ENCODE results near the gene ARHGAP6. TPM values are rescaled to one million over a fixed set of nuclear protein-coding genes. Genes with fewer than 3 reads are reported as not detected.
"Not testable (repeated sequence)": the region's sequence is repeated elsewhere in the genome, so short reads cannot be mapped to it uniquely, and the experiment has no call there.

ARHGAP6 gene
- total and polyA plus RNA-seq, 2 experiments from 2014 or later, result 0.08 to 0.54 TPM

DNA sequence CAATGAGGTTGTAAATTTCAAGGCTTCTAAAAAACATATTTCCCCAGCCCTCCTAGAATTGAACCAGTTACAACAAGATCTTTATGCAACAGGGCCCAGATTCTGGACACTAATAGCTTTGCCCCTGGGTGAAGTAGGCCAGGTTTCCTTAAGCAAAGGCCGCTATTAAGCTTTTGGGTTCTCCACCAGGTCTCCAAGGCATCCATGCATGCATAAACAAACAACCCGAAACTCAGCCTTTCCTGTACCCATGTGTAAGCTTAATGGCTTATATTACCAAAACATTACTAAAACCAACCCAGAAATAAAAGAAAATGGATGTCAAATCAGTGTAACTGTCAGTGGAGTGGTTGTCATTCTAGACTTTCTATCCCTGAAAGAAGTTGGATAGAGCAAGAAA is 137.1 kb downstream of the ARHGAP6 start:
- Histone ChIP-seq H3K36me3 (ENCODE audit: low read depth) (no peaks in the 10 kb centered on the region), H3K4me2 (ENCODE audit: unreplicated experiment) (no peak overlapping the region), H3K4me3 (no peak overlapping the region), H4K20me1 (ENCODE audit: insufficient read depth) (no peaks in the 10 kb centered on the region), H3K4me1 (ENCODE audit: insufficient read depth) (no peaks in the 10 kb centered on the region), H3F3A (ENCODE audit: insufficient read depth) (no peaks in the 10 kb centered on the region), H2AFZ (no peak overlapping the region), H3K79me2 (ENCODE audit: insufficient read depth) (no peaks in the 10 kb centered on the region), H3K9me2 (ENCODE audit: insufficient read depth) (no peaks in the 10 kb centered on the region), H3K27me3 (replicated peaks; ENCODE audit: insufficient read depth) (no peaks in the 10 kb centered on the region), H3K9ac (no peak overlapping the region), H3K9me3 (ENCODE audit: low read depth) (no peaks in the 10 kb centered on the region), H3K27ac (no peak overlapping the region)
- DNase-seq, result no peak
- in situ Hi-C loops (cut with MboI), result loop anchor here (10.0 kb wide), 1 partner anchor 384 kb away; no protein-coding TSS in a partner anchor
- WGBS, 2 experiments (ENCODE audit: low coverage in 1 of 2, low lambda C conversion rate in 2 of 2, missing lambda C conversion rate in 2 of 2), result 96 to 100% methylated on average over 2 of the region's 2 CpGs
- TF ChIP-seq EZH2phosphoT487 (IDR thresholded peaks at IDR 0.05; ENCODE audit: insufficient read depth, low read depth) (no peak), EZH2 (IDR thresholded peaks at IDR 0.05; ENCODE audit: insufficient read depth, poor library complexity, severe bottlenecking) (no peak)

DNA sequence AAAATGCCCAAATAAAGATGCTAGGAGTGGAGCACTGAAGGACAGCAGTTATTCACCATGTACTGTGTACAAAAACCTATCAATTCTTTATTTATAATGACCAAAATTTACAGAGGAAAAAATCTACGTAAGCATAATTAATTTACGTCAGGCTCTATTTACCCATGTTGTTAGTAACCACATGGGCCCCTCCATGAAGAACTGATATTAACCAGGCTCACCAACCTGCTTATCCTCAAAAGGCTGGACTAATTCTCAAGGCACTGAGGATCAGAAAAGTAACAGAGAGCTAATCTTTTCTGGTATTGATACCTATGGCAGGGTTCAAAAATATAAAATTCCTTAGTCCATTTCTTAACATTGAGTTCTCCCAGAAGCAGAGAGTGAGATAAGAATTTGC is 140.0 kb downstream of the ARHGAP6 start:
- Histone ChIP-seq H3K9ac (no peak overlapping the region), H3K4me3 (no peak overlapping the region), H3K4me2 (ENCODE audit: unreplicated experiment) (no peak overlapping the region), H4K20me1 (ENCODE audit: insufficient read depth) (no peaks in the 10 kb centered on the region), H3F3A (ENCODE audit: insufficient read depth) (no peaks in the 10 kb centered on the region), H3K27me3 (replicated peaks; ENCODE audit: insufficient read depth) (no peaks in the 10 kb centered on the region), H3K27ac (no peak overlapping the region), H3K79me2 (ENCODE audit: insufficient read depth) (no peaks in the 10 kb centered on the region), H3K9me3 (ENCODE audit: low read depth) (no peaks in the 10 kb centered on the region), H3K36me3 (ENCODE audit: low read depth) (no peaks in the 10 kb centered on the region), H3K9me2 (ENCODE audit: insufficient read depth) (no peaks in the 10 kb centered on the region), H3K4me1 (ENCODE audit: insufficient read depth) (no peaks in the 10 kb centered on the region), H2AFZ (no peak overlapping the region)
- 100% methylated on average over 2 of the region's 2 CpGs for WGBS, 2 experiments (ENCODE audit: low coverage in 1 of 2, low lambda C conversion rate in 2 of 2, missing lambda C conversion rate in 2 of 2)
- DNase-seq, result no peak
- in situ Hi-C loops (cut with MboI), result loop anchor here (10.0 kb wide), 1 partner anchor 381 kb away; no protein-coding TSS in a partner anchor
- no peak for TF ChIP-seq EZH2phosphoT487 (IDR thresholded peaks at IDR 0.05; ENCODE audit: insufficient read depth, low read depth)

- H3K79me2 ChIP-seq (ENCODE audit: insufficient read depth); H3K9me3 ChIP-seq (ENCODE audit: low read depth); H3K36me3 ChIP-seq (ENCODE audit: low read depth); H3K9ac ChIP-seq; H4K20me1 ChIP-seq (ENCODE audit: insufficient read depth); H3K27me3 ChIP-seq (replicated peaks; ENCODE audit: insufficient read depth); H2AFZ ChIP-seq; H3K4me2 ChIP-seq (ENCODE audit: unreplicated experiment); H3F3A ChIP-seq (ENCODE audit: insufficient read depth); H3K4me3 ChIP-seq; DNase-seq; H3K4me1 ChIP-seq (ENCODE audit: insufficient read depth); H3K9me2 ChIP-seq (ENCODE audit: insufficient read depth); H3K27ac ChIP-seq: not testable (repeated sequence)
- 100% methylated on average over 1 of the region's 1 CpG for WGBS, 2 experiments (ENCODE audit: low coverage in 1 of 2, low lambda C conversion rate in 2 of 2, missing lambda C conversion rate in 2 of 2)
- in situ Hi-C loops (cut with MboI), result loop anchor here (25.0 kb wide), 1 partner anchor 132 kb away; no protein-coding TSS in a partner anchor
Measured at GRCh38 chrX:11519234-11519633, 146.5 kb downstream of the ARHGAP6 start.

DNA sequence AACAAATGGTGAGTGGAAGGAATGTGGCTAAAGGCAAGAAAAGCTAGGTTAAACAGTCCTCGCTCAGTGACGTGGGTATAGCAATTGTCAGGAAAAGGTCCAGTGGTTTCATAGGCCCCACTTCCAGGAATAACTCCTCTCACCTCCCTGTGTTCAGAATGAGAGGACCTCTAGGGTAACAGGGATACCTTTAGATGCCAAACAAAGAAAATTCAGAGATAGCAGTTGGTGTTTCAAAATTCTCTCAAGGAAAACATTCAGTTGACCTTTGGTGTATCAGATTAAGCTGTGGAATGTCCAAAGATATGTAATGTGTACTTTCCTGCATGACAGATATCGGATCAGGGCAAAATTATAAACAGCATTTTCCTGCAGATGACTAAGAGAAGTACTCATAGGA is 155.9 kb downstream of the ARHGAP6 start:
- Histone ChIP-seq H3F3A (ENCODE audit: insufficient read depth) (no peaks in the 10 kb centered on the region), H3K9me2 (ENCODE audit: insufficient read depth) (no peaks in the 10 kb centered on the region), H3K4me1 (ENCODE audit: insufficient read depth) (no peaks in the 10 kb centered on the region), H2AFZ (no peak overlapping the region), H3K9ac (no peak overlapping the region), H3K4me2 (ENCODE audit: unreplicated experiment) (no peak overlapping the region), H3K79me2 (ENCODE audit: insufficient read depth) (no peaks in the 10 kb centered on the region), H3K9me3 (ENCODE audit: low read depth) (no peaks in the 10 kb centered on the region), H3K27me3 (replicated peaks; ENCODE audit: insufficient read depth) (no peaks in the 10 kb centered on the region), H3K27ac (no peak overlapping the region), H4K20me1 (ENCODE audit: insufficient read depth) (no peaks in the 10 kb centered on the region), H3K4me3 (no peak overlapping the region), H3K36me3 (ENCODE audit: low read depth) (no peaks in the 10 kb centered on the region)
- TF ChIP-seq EZH2 (IDR thresholded peaks at IDR 0.05; ENCODE audit: insufficient read depth, poor library complexity, severe bottlenecking) (no peak), EZH2phosphoT487 (IDR thresholded peaks at IDR 0.05; ENCODE audit: insufficient read depth, low read depth) (no peak)
- DNase-seq, result no peak
- in situ Hi-C loops (cut with MboI), result loop anchor here (25.0 kb wide), 1 partner anchor 122 kb away; no protein-coding TSS in a partner anchor
- 69 to 75% methylated on average over 3 of the region's 3 CpGs for WGBS, 2 experiments (ENCODE audit: low coverage in 1 of 2, low lambda C conversion rate in 2 of 2, missing lambda C conversion rate in 2 of 2)

GRCh38 chrX:11504234-11504633 is 161.5 kb downstream of the ARHGAP6 start:
- Histone ChIP-seq H3K4me2 (ENCODE audit: unreplicated experiment) (no peak overlapping the region), H3K27ac (no peak overlapping the region), H2AFZ (no peak overlapping the region), H3K36me3 (ENCODE audit: low read depth) (no peaks in the 10 kb centered on the region), H3K9me3 (ENCODE audit: low read depth) (no peaks in the 10 kb centered on the region), H3K79me2 (ENCODE audit: insufficient read depth) (no peaks in the 10 kb centered on the region), H3F3A (ENCODE audit: insufficient read depth) (no peaks in the 10 kb centered on the region), H3K4me3 (no peak overlapping the region), H3K9me2 (ENCODE audit: insufficient read depth) (no peaks in the 10 kb centered on the region), H4K20me1 (ENCODE audit: insufficient read depth) (no peaks in the 10 kb centered on the region), H3K4me1 (ENCODE audit: insufficient read depth) (0 out of 2 replicates have a peak, but pooled peaks cover 10% of the 10 kb centered on the region), H3K27me3 (replicated peaks; ENCODE audit: insufficient read depth) (no peaks in the 10 kb centered on the region), H3K9ac (no peak overlapping the region)
- in situ Hi-C loops (cut with MboI), result loop anchor here (25.0 kb wide), 1 partner anchor 117 kb away; no protein-coding TSS in a partner anchor
- TF ChIP-seq EZH2 (IDR thresholded peaks at IDR 0.05; ENCODE audit: insufficient read depth, poor library complexity, severe bottlenecking) (no peak), EZH2phosphoT487 (IDR thresholded peaks at IDR 0.05; ENCODE audit: insufficient read depth, low read depth) (no peak)
- DNase-seq, result no peak
- 46 to 64% methylated on average over 2 of the region's 2 CpGs for WGBS, 2 experiments (ENCODE audit: low coverage in 1 of 2, low lambda C conversion rate in 2 of 2, missing lambda C conversion rate in 2 of 2)

Data from GM23248 (cell line).